Endothelial cell of umbilical vein (primary cell): ENCODE results near the gene CHAC2. TPM values are rescaled to one million over a fixed set of nuclear protein-coding genes. Genes with fewer than 3 reads are reported as not detected.
A peak's percentile ranks its signal among the peaks of the same experiment; 100 is the strongest.

ENCODE experiments used
- BruUV-seq: library from RNA; stranded (reverse); fragments of 400-500 nt; replicated peaks from 2 replicates; lab custom pipeline; 2021; lab: Mats Ljungman, UMichigan
- CTCF ChIA-PET: fragments of 300-600, 350-600 bp; sonication (Branson Sonifier 250); formaldehyde crosslinking; loops from one replicate; lab custom pipeline; 2021; ENCODE audit warnings: antibody characterized with exemption, inconsistent platforms; lab: Charles Lee
- POLR2A ChIA-PET: fragments of 300-600, 350-600 bp; sonication (Branson Sonifier 250); formaldehyde crosslinking; loops from one replicate; lab custom pipeline; 2021; ENCODE audit warnings: antibody characterized with exemption, inconsistent platforms; lab: Charles Lee
- DNase-seq: peaks from one replicate; pipeline ENCODE4 v3.0.0-alpha.2; 2011; ENCODE audit warnings: low read depth, low spot score
- FAIRE-seq: peaks from 2 replicates; lab custom pipeline; 2011; peaks lifted over from hg19 to GRCh38; lab: Jason Lieb, UNC
- H2AFZ ChIP-seq: 2 replicates; pipeline ENCODE4 v1.6.0; 2012; ENCODE audit warnings: low read depth, low read length, control low read depth, inconsistent platforms
- H3K27ac ChIP-seq: 2 replicates; pipeline ENCODE4 v1.5.1; 2011; ENCODE audit warnings: low read depth, mild to moderate bottlenecking, control low read depth, low read length, moderate library complexity; ENCODE audit not compliant: insufficient read depth
- H3K27me3 ChIP-seq, 2 experiments: 2 replicates each; pipeline versions ENCODE4 v1.6.0 to v1.6.1; 2011; ENCODE audit warnings: low read length in 2 of 2, mixed read lengths in 1 of 2; ENCODE audit not compliant: control insufficient read depth in 2 of 2, insufficient read depth in 2 of 2
- H3K36me3 ChIP-seq, 2 experiments: 2 replicates in 1 of 2; 3 replicates in 1 of 2; pipeline ENCODE4 v1.5.1; 2011; ENCODE audit warnings: low read length in 2 of 2, mild to moderate bottlenecking in 1 of 2, moderate library complexity in 1 of 2; ENCODE audit not compliant: control insufficient read depth in 2 of 2, insufficient read depth in 2 of 2; ENCODE audit errors: extremely low read depth in 1 of 2
- H3K4me1 ChIP-seq: 3 replicates; pipeline ENCODE4 v1.5.1; 2011; ENCODE audit warnings: mild to moderate bottlenecking, low read length; ENCODE audit not compliant: control insufficient read depth, insufficient read depth; ENCODE audit errors: extremely low read depth
- H3K4me2 ChIP-seq: 2 replicates; pipeline ENCODE4 v1.6.1; 2011; ENCODE audit warnings: low read length, control low read depth, mixed read lengths; ENCODE audit not compliant: insufficient read depth
- H3K4me3 ChIP-seq, 3 experiments: fragments of 200-600 bp in 1 of 3; sonication (generic), shearing (Covaris generic) in 1 of 3; replicated peaks in 1 of 3; 2 replicates each; pipeline ENCODE4 v1.5.1; 2011 to 2016; ENCODE audit warnings: control low read depth in 3 of 3, low read length in 3 of 3, mild to moderate bottlenecking in 2 of 3, inconsistent platforms in 1 of 3, low read depth in 1 of 3, moderate library complexity in 1 of 3; ENCODE audit not compliant: insufficient read depth in 1 of 3
- H3K79me2 ChIP-seq: 2 replicates; pipeline ENCODE4 v1.6.0; 2012; ENCODE audit warnings: low read length, inconsistent platforms; ENCODE audit not compliant: control insufficient read depth, insufficient read depth
- H3K9ac ChIP-seq: replicated peaks from 2 replicates; pipeline ENCODE3; 2011; ENCODE audit warnings: low read length, control low read depth; ENCODE audit not compliant: insufficient read depth; ENCODE audit errors: extremely low read depth
- H3K9me1 ChIP-seq: replicated peaks from 3 replicates; pipeline ENCODE4 v1.6.0; 2011; ENCODE audit warnings: mild to moderate bottlenecking, low read length; ENCODE audit not compliant: control insufficient read depth, insufficient read depth; ENCODE audit errors: extremely low read depth
- H3K9me3 ChIP-seq: replicated peaks from 2 replicates; pipeline ENCODE4 v1.5.1; 2012; ENCODE audit warnings: low read length, inconsistent platforms; ENCODE audit not compliant: control insufficient read depth, insufficient read depth
- H4K20me1 ChIP-seq: replicated peaks from 2 replicates; pipeline ENCODE3; 2011; ENCODE audit warnings: mild to moderate bottlenecking, low read length; ENCODE audit not compliant: control insufficient read depth, insufficient read depth; ENCODE audit errors: extremely low read depth
- CTCF ChIP-seq, 2 donors: IDR thresholded peaks; 1 replicate in 1 of 2; 2 replicates in 1 of 2; pipeline ENCODE4 v1.5.1; 2011; ENCODE audit warnings: low read length in 2 of 2, mild to moderate bottlenecking in 2 of 2, moderate library complexity in 2 of 2, control low read depth in 1 of 2, inconsistent platforms in 1 of 2, low read depth in 1 of 2; ENCODE audit not compliant: insufficient read depth in 1 of 2; ENCODE audit errors: extremely low read depth in 1 of 2
- MYC ChIP-seq: IDR thresholded peaks from one replicate; pipeline ENCODE4 v1.6.1; 2011; ENCODE audit warnings: mild to moderate bottlenecking, low read depth, low read length
- POLR2AphosphoS5 ChIP-seq: IDR thresholded peaks from 2 replicates; pipeline ENCODE4 v1.6.1; 2012; ENCODE audit warnings: low read depth, mild to moderate bottlenecking, control low read depth, low read length, moderate library complexity; ENCODE audit not compliant: insufficient read depth
- dilution Hi-C: fragments of 300-500 bp; cut with MboI; formaldehyde crosslinking; loops from one replicate; pipeline ENCODE4 v1.15.0; 2019; ENCODE audit warnings: low sequenced_read_pairs; ENCODE audit not compliant: extremely low pct_ligation_motif_present
- intact Hi-C: fragments of 100-400 bp; cut with micrococcal nuclease; formaldehyde crosslinking; loops from one replicate; pipeline ENCODE4 v1.10.0; 2022
- polyA plus RNA-seq, 4 experiments: library from polyadenylated mRNA; depleted of rRNA in 3 of 4; stranded (reverse) in 3 of 4; unstranded in 1 of 4; fragments of >200 nt; gene quantifications; 2 replicates each; pipeline versions ENCODE4 v1.2.1 to v1.2.3, GENCODE V29; 2011 to 2012; ENCODE audit warnings: missing spikeins in 1 of 4
- total RNA-seq: library from RNA; stranded (reverse); gene quantifications from 2 replicates; pipeline ENCODE4 v1.2.3, GENCODE V29; 2021

CHAC2 gene
- total and polyA plus RNA-seq, 2 donors (not counting 3 experiments of a cell fraction or from before 2014, with no cell fraction given), result 3.4 to 8.3 TPM

- no peaks in the 10 kb centered on the region for H3K27me3 ChIP-seq
- peaks cover 2% of the 10 kb centered on the region for H3K9me1 ChIP-seq
- no peak overlapping the region for H3K9ac ChIP-seq
- dilution Hi-C loops, result no loop called here
- intact Hi-C loops, result no loop called here
- ChIA-PET CTCF (interaction anchor here (1.8 kb wide), 1 partner anchor 317 kb away, joined by 7 read pairs; no protein-coding TSS in a partner anchor), POLR2A (no interaction called here)
- FAIRE-seq (no peak), DNase-seq (peak; percentile 42)
- no peaks in the 10 kb centered on the region for H3K9me3 ChIP-seq
- no peak overlapping the region for H3K4me3 ChIP-seq
- no peaks in the 10 kb centered on the region for H4K20me1 ChIP-seq
- no TSS peak for BruUV-seq
- TF ChIP-seq MYC, result no peak
- peak in 1 of 2 donors; percentile 15 for TF ChIP-seq CTCF (IDR thresholded peaks at IDR 0.05; ENCODE audit: extremely low read depth in 1 of 2, insufficient read depth in 1 of 2, low read depth in 1 of 2, low read length in 2 of 2)
- H3K36me3 ChIP-seq, result no peaks in the 10 kb centered on the region
- H2AFZ ChIP-seq, result no peak overlapping the region
- peaks cover 2% of the 10 kb centered on the region for H3K79me2 ChIP-seq
- H3K4me1 ChIP-seq, result peaks cover 13% of the 10 kb centered on the region
- H3K27ac ChIP-seq, result no peak overlapping the region
- H3K4me2 ChIP-seq, result no peak overlapping the region
Observed at GRCh38 chr2:53740170-53740569, 27.4 kb upstream of the CHAC2 start.

GRCh38 chr2:53744395-53745065 lies 23.1 kb upstream of the CHAC2 start:
- Histone ChIP-seq H3K9me1 (no peaks in the 10 kb centered on the region), H2AFZ (no peak overlapping the region), H3K9me3 (no peaks in the 10 kb centered on the region), H3K4me3 (no peak overlapping the region), H3K27me3 (no peaks in the 10 kb centered on the region), H3K27ac (no peak overlapping the region), H3K4me1 (peaks cover 13% of the 10 kb centered on the region), H4K20me1 (no peaks in the 10 kb centered on the region), H3K4me2 (no peak overlapping the region), H3K79me2 (peaks cover 2% of the 10 kb centered on the region), H3K36me3 (no peaks in the 10 kb centered on the region), H3K9ac (no peak overlapping the region)
- FAIRE-seq (no peak), DNase-seq (no peak)
- dilution Hi-C loops (no loop called here), intact Hi-C loops (no loop called here)
- BruUV-seq, result no TSS peak
- no peak for TF ChIP-seq POLR2AphosphoS5
- ChIA-PET CTCF (interaction anchor here (0.9 to 1.6 kb wide), 2 partner anchors 23 to 27 kb away, joined by 5 to 6 read pairs; partner anchors contain the start of gene CHAC2), POLR2A (no interaction called here)
